HL-60 (cell line): ENCODE measurements around the gene PTCRA.

Source experiments
- CTCF ChIP-seq: IDR thresholded peaks from one replicate; pipeline ENCODE4 v1.5.1; 2011; ENCODE audit warnings: low read length, control low read depth, inconsistent platforms; ENCODE audit not compliant: insufficient read depth
- GABPA ChIP-seq: IDR thresholded peaks from 2 replicates; pipeline ENCODE4 v1.6.1; 2012; ENCODE audit warnings: low read depth
- POLR2AphosphoS5 ChIP-seq: IDR thresholded peaks from 2 replicates; pipeline ENCODE4 v1.6.1; 2012; ENCODE audit warnings: low read depth
- REST ChIP-seq: IDR thresholded peaks from 2 replicates; pipeline ENCODE4 v1.6.1; 2012; ENCODE audit warnings: low read depth; ENCODE audit not compliant: insufficient replicate concordance
- SPI1 ChIP-seq: IDR thresholded peaks from 2 replicates; pipeline ENCODE4 v1.6.1; 2012; ENCODE audit warnings: low read depth, mild to moderate bottlenecking, borderline replicate concordance

- no peak for TF ChIP-seq CTCF
- TF ChIP-seq POLR2AphosphoS5: no peak
- no peak for TF ChIP-seq REST
- TF ChIP-seq GABPA: no peak
- no peak for TF ChIP-seq SPI1
These were observed 46.8 kb downstream of the PTCRA start for GRCh38 chr6:42962502-42963178.
